Neural cell (in vitro differentiated cells): Measurements from ENCODE around the gene C13orf46. TPM values are rescaled to one million over a fixed set of nuclear protein-coding genes. Genes with fewer than 3 reads are reported as not detected.

Source experiments
- H2AFZ ChIP-seq: fragments of 200-600, 300-800 bp; sonication (generic), shearing (Covaris generic); 2 replicates; pipeline ENCODE4 v1.6.0; 2014; ENCODE audit warnings: low read depth, mild to moderate bottlenecking, antibody characterized with exemption, low read length, moderate library complexity
- H3F3A ChIP-seq: fragments of 200-600 bp; shearing (Covaris generic); 2 replicates; pipeline ENCODE4 v1.6.1; 2016; ENCODE audit warnings: mild to moderate bottlenecking, moderate library complexity, mixed read lengths, antibody characterized with exemption, low read length; ENCODE audit not compliant: insufficient read depth, poor library complexity, severe bottlenecking
- H3K27ac ChIP-seq: fragments of 200-600, 300-800 bp; sonication (generic), shearing (Covaris generic); 2 replicates; pipeline ENCODE4 v1.5.1; 2014; ENCODE audit warnings: mild to moderate bottlenecking, low read length, moderate library complexity
- H3K27me3 ChIP-seq: fragments of 300-800, 200-600 bp; sonication (generic), shearing (Covaris generic); 2 replicates; pipeline ENCODE4 v1.6.0; 2014; ENCODE audit warnings: mild to moderate bottlenecking, low read depth, low read length, moderate library complexity; ENCODE audit not compliant: insufficient read depth
- H3K36me3 ChIP-seq: fragments of 300-800, 200-600 bp; sonication (generic), shearing (Covaris generic); 2 replicates; pipeline ENCODE4 v1.5.1; 2014; ENCODE audit warnings: mild to moderate bottlenecking, antibody characterized with exemption, low read length, moderate library complexity; ENCODE audit not compliant: insufficient read depth
- H3K4me2 ChIP-seq: fragments of 300-800, 200-600 bp; sonication (generic), shearing (Covaris generic); 2 replicates; pipeline ENCODE4 v1.6.0; 2014; ENCODE audit warnings: mild to moderate bottlenecking, low read length
- H3K4me3 ChIP-seq: fragments of 300-800, 200-600 bp; sonication (generic), shearing (Covaris generic); 2 replicates; pipeline ENCODE4 v1.5.1; 2014; ENCODE audit warnings: mild to moderate bottlenecking, low read length, moderate library complexity
- H3K79me2 ChIP-seq: fragments of 200-600 bp; shearing (Covaris generic); replicated peaks from 2 replicates; pipeline ENCODE4 v1.6.0; 2014; ENCODE audit warnings: mild to moderate bottlenecking, low read length, moderate library complexity; ENCODE audit not compliant: insufficient read depth
- H3K9ac ChIP-seq: fragments of 300-800, 200-600 bp; sonication (generic), shearing (Covaris generic); 2 replicates; pipeline ENCODE4 v1.6.1; 2016; ENCODE audit warnings: mild to moderate bottlenecking, low read length, mixed read lengths
- H3K9me2 ChIP-seq: fragments of 200-600 bp; shearing (Covaris generic); 2 replicates; pipeline ENCODE4 v1.6.1; 2016; ENCODE audit warnings: mild to moderate bottlenecking, low read length, mixed read lengths; ENCODE audit not compliant: insufficient read depth
- H3K9me3 ChIP-seq: fragments of 200-600, 300-800 bp; sonication (generic), shearing (Covaris generic); 2 replicates; pipeline ENCODE4 v1.6.1; 2016; ENCODE audit warnings: mild to moderate bottlenecking, mixed run types, low read length, moderate library complexity, mixed read lengths
- H4K20me1 ChIP-seq: fragments of 200-600 bp; shearing (Covaris generic); 2 replicates; pipeline ENCODE4 v1.6.1; 2016; ENCODE audit warnings: mild to moderate bottlenecking, mixed run types; ENCODE audit not compliant: insufficient read depth
- CTCF ChIP-seq: fragments of 450-650 bp; IDR thresholded peaks from 2 replicates; pipeline ENCODE4 v1.5.1; 2014; ENCODE audit warnings: antibody characterized with exemption, mild to moderate bottlenecking, moderate library complexity; ENCODE audit not compliant: poor library complexity, severe bottlenecking
- EZH2 ChIP-seq: fragments of 200-600, 300-800 bp; shearing (Covaris generic), sonication (generic); IDR thresholded peaks from 2 replicates; pipeline ENCODE4 v1.6.1; 2014; ENCODE audit warnings: antibody characterized with exemption, low read length, borderline replicate concordance, mild to moderate bottlenecking; ENCODE audit not compliant: insufficient read depth, poor library complexity, severe bottlenecking
- POLR2AphosphoS5 ChIP-seq: IDR thresholded peaks from 2 replicates; pipeline ENCODE4 v1.6.1; 2012
- RAD21 ChIP-seq: fragments of 450-650 bp; conservative IDR thresholded peaks from 2 replicates; pipeline ENCODE4 v1.6.1; 2014; ENCODE audit warnings: antibody characterized with exemption, mild to moderate bottlenecking, moderate library complexity
- SMC3 ChIP-seq: fragments of 450-650 bp; conservative IDR thresholded peaks from 2 replicates; pipeline ENCODE4 v1.6.1; 2014; ENCODE audit warnings: antibody characterized with exemption, mild to moderate bottlenecking, moderate library complexity; ENCODE audit not compliant: poor library complexity
- TAF1 ChIP-seq: IDR thresholded peaks from 2 replicates; pipeline ENCODE4 v1.6.1; 2012; ENCODE audit warnings: low read depth
- polyA plus RNA-seq: library from polyadenylated mRNA; depleted of rRNA; stranded (reverse); fragments of >200 nt; gene quantifications from 2 replicates; pipeline ENCODE4 v1.2.3, GENCODE V29; 2014
- TF ChIP-seq, protein P1 (sequence below): IDR thresholded peaks from 2 replicates; pipeline ENCODE4 v1.6.1; 2012; ENCODE audit warnings: borderline replicate concordance

C13orf46 gene
- polyA plus RNA-seq, 1 donor from 2014 or later: not detected

GRCh38 chr13:113938246-113938645 is 35.6 kb downstream of the C13orf46 start:
- Histone ChIP-seq H4K20me1 (no peaks in the 10 kb centered on the region), H3K9me2 (no peaks in the 10 kb centered on the region), H3K27me3 (no peaks in the 10 kb centered on the region), H3K79me2 (no peaks in the 10 kb centered on the region), H2AFZ (no peak overlapping the region), H3F3A (no peaks in the 10 kb centered on the region), H3K36me3 (no peaks in the 10 kb centered on the region), H3K9me3 (no peaks in the 10 kb centered on the region), H3K4me2 (no peak overlapping the region), H3K4me3 (no peak overlapping the region), H3K27ac (no peak overlapping the region), H3K9ac (no peak overlapping the region)
- no peak for TF ChIP-seq CTCF
- TF ChIP-seq TAF1: no peak

DNA sequence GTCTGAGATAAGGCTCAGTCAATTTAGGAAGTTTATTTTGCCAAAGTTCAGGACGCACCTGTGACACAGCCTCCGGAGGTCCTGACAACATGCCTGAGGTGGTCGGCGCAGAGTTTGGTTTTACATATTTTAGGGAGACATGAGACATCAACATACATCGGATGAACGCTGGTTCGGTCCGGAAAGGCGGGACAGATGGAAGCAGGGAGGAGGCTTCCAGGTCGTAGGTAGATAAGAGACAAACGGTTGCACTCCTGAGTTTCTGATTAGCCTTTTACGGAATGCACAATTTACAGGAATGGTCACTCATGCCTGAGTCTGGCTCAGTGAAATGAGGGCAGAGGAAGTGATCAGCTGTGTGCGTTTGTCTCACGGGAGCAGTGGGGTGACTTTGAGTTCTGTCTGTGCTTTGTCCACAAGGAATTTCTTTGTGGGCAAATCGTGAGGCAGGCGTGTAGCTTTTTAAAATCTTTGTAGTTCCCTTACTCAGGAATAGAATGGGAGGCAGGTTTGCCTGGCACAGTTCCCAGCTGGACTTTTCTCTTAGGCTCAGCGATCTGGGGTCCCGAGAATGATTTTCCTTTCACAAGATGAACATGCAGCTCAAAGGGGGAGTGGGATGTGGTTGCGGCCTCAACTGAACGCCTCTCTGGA is 36.2 kb downstream of the C13orf46 start:
- no peak for TF ChIP-seq CTCF
- TF ChIP-seq SMC3: no peak
- TF ChIP-seq POLR2AphosphoS5: no peak
- TF ChIP-seq EZH2: no peak
- TF ChIP-seq RAD21: no peak
- TF ChIP-seq, protein P1, sequence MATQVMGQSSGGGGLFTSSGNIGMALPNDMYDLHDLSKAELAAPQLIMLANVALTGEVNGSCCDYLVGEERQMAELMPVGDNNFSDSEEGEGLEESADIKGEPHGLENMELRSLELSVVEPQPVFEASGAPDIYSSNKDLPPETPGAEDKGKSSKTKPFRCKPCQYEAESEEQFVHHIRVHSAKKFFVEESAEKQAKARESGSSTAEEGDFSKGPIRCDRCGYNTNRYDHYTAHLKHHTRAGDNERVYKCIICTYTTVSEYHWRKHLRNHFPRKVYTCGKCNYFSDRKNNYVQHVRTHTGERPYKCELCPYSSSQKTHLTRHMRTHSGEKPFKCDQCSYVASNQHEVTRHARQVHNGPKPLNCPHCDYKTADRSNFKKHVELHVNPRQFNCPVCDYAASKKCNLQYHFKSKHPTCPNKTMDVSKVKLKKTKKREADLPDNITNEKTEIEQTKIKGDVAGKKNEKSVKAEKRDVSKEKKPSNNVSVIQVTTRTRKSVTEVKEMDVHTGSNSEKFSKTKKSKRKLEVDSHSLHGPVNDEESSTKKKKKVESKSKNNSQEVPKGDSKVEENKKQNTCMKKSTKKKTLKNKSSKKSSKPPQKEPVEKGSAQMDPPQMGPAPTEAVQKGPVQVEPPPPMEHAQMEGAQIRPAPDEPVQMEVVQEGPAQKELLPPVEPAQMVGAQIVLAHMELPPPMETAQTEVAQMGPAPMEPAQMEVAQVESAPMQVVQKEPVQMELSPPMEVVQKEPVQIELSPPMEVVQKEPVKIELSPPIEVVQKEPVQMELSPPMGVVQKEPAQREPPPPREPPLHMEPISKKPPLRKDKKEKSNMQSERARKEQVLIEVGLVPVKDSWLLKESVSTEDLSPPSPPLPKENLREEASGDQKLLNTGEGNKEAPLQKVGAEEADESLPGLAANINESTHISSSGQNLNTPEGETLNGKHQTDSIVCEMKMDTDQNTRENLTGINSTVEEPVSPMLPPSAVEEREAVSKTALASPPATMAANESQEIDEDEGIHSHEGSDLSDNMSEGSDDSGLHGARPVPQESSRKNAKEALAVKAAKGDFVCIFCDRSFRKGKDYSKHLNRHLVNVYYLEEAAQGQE: no peak
- Histone ChIP-seq H3K4me2 (no peak overlapping the region), H3K27me3 (no peaks in the 10 kb centered on the region), H4K20me1 (no peaks in the 10 kb centered on the region), H3K27ac (no peak overlapping the region), H3K36me3 (no peaks in the 10 kb centered on the region), H3K9ac (no peak overlapping the region), H3K4me3 (no peak overlapping the region), H3F3A (no peaks in the 10 kb centered on the region), H3K9me2 (no peaks in the 10 kb centered on the region), H3K79me2 (no peaks in the 10 kb centered on the region), H2AFZ (no peak overlapping the region), H3K9me3 (no peaks in the 10 kb centered on the region)
